Smooth muscle cell (in vitro differentiated cells): ENCODE results near the gene CYGB. TPM values are rescaled to one million over a fixed set of nuclear protein-coding genes. Genes with fewer than 3 reads are reported as not detected.

Source experiments
- DNase-seq: peaks from one replicate; lab custom pipeline; 2025; ENCODE audit not compliant: unreplicated experiment; lab: John Stamatoyannopoulos, UW
- H2AFZ ChIP-seq: fragments of 200-600 bp; sonication (generic); 2 replicates; pipeline ENCODE4 v1.6.0; 2016; ENCODE audit warnings: antibody characterized with exemption, low read depth, mild to moderate bottlenecking
- H3F3A ChIP-seq: fragments of 200-600 bp; sonication (generic); 2 replicates; pipeline ENCODE4 v1.6.0; 2017; ENCODE audit warnings: antibody characterized with exemption, low read depth
- H3K27ac ChIP-seq: fragments of 200-600 bp; sonication (generic); 2 replicates; pipeline ENCODE4 v1.5.1; 2016; ENCODE audit warnings: low read depth, mild to moderate bottlenecking
- H3K27me3 ChIP-seq: fragments of 200-600 bp; sonication (generic); 2 replicates; pipeline ENCODE4 v1.6.1; 2016; ENCODE audit warnings: low read depth, mild to moderate bottlenecking
- H3K36me3 ChIP-seq: fragments of 200-600 bp; sonication (generic); 2 replicates; pipeline ENCODE4 v1.5.1; 2016; ENCODE audit warnings: low read depth
- H3K4me1 ChIP-seq: fragments of 200-600 bp; sonication (generic); 2 replicates; pipeline ENCODE4 v1.5.1; 2016; ENCODE audit warnings: low read depth
- H3K4me2 ChIP-seq: fragments of 200-600 bp; sonication (generic); 2 replicates; pipeline ENCODE4 v1.6.0; 2016; ENCODE audit warnings: mild to moderate bottlenecking
- H3K4me3 ChIP-seq: fragments of 200-600 bp; sonication (generic); 2 replicates; pipeline ENCODE4 v1.5.1; 2016; ENCODE audit warnings: mild to moderate bottlenecking
- H3K79me2 ChIP-seq: fragments of 200-600 bp; sonication (generic); 2 replicates; pipeline ENCODE4 v1.6.0; 2016; ENCODE audit warnings: low read depth, mild to moderate bottlenecking
- H3K9ac ChIP-seq: fragments of 200-600 bp; sonication (generic); 2 replicates; pipeline ENCODE4 v1.6.0; 2016; ENCODE audit warnings: low read depth
- H3K9me3 ChIP-seq: fragments of 200-600 bp; sonication (generic); replicated peaks from 2 replicates; pipeline ENCODE4 v1.5.1; 2016; ENCODE audit warnings: low read depth
- H4K20me1 ChIP-seq: fragments of 200-600 bp; sonication (generic); 2 replicates; pipeline ENCODE4 v1.6.0; 2016; ENCODE audit warnings: low read depth
- CTCF ChIP-seq: fragments of 200-600 bp; sonication (generic); IDR thresholded peaks from 2 replicates; pipeline ENCODE4 v1.5.1; 2017; ENCODE audit warnings: borderline replicate concordance, mild to moderate bottlenecking, antibody characterized with exemption; ENCODE audit not compliant: insufficient read depth, poor library complexity, severe bottlenecking
- WGBS: methylation state at CpG from one replicate; pipeline ENCODE4 v1.1.7; 2016; ENCODE audit warnings: low lambda C conversion rate; 5-methylcytosine and 5-hydroxymethylcytosine counted together
- polyA plus RNA-seq: library from polyadenylated mRNA; unstranded; fragments of >200 nt; fragmentation: Nextera tagmentation; extraction: Ambion mirVana; gene quantifications from 2 replicates; pipeline ENCODE4 v1.2.1, GENCODE V29; 2016
- total RNA-seq: library from RNA; depleted of rRNA; stranded (reverse); fragments of >200 nt; gene quantifications from 2 replicates; pipeline ENCODE4 v1.2.3, GENCODE V29; 2014

Gene CYGB
- total and polyA plus RNA-seq, 2 experiments from 2014 or later = 13.9 to 22.2 TPM

GRCh38 chr17:76585033-76585648 lies 47.6 kb upstream of the CYGB start:
- Histone ChIP-seq H3K4me2 (peak overlapping the region; percentile 92), H4K20me1 (no peaks in the 10 kb centered on the region), H3K4me1 (peaks cover 17% of the 10 kb centered on the region), H3K27me3 (peaks cover 69% of the 10 kb centered on the region), H3K36me3 (no peaks in the 10 kb centered on the region), H3K27ac (no peak overlapping the region), H2AFZ (peak overlapping the region; percentile 45), H3F3A (peaks cover 4% of the 10 kb centered on the region), H3K9me3 (no peaks in the 10 kb centered on the region), H3K9ac (no peak overlapping the region), H3K4me3 (peak overlapping the region; percentile 58), H3K79me2 (no peaks in the 10 kb centered on the region)
- WGBS = under 1% methylated on average over 58 of the region's 62 CpGs
- no peak for DNase-seq
- TF ChIP-seq CTCF = no peak

DNA sequence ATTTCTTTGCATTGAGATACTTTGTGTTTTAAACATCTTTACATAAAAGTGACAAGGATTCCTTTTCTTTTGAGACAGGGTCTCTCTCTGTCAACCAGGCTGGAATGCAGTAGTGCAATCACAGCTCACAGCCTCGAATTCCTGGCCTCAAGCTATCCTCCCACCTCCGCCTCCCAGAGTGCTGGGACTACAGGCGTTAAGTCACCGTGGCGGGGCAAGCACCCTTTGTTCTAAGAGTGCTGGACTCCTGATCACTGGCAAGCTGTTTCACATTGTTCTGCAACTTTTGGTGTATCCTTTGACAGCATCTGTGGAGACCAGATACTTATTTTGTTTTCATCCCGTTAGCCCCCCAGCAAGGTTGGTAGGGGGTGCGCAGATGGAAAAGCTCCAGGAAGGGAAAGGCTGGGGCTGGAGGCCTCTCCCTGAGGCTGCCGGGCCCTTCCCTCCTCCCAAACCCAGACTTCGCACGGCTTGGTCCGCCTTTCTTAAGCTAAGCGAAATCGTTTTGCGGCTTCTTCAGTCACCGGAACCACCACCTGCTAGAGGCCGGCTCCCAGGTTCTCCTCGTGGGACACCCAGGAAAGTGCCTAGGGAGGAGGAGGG lies 47.0 kb upstream of the CYGB start:
- H3K9ac ChIP-seq = no peak overlapping the region
- peaks cover 17% of the 10 kb centered on the region for H3K4me1 ChIP-seq
- H3K9me3 ChIP-seq = no peaks in the 10 kb centered on the region
- H3K27me3 ChIP-seq = peaks cover 66% of the 10 kb centered on the region
- whole genome bisulfite sequencing = 9% methylated on average over 17 of the region's 17 CpGs
- DNase-seq = no peak
- peak overlapping the region; percentile 92 for H3K4me2 ChIP-seq
- H3K79me2 ChIP-seq = no peaks in the 10 kb centered on the region
- H4K20me1 ChIP-seq = no peaks in the 10 kb centered on the region
- peak overlapping the region; percentile 58 for H3K4me3 ChIP-seq
- peaks cover 4% of the 10 kb centered on the region for H3F3A ChIP-seq
- peak overlapping the region; percentile 45 for H2AFZ ChIP-seq
- no peak overlapping the region for H3K27ac ChIP-seq
- H3K36me3 ChIP-seq = no peaks in the 10 kb centered on the region
- TF ChIP-seq CTCF = no peak

GRCh38 chr17:76582660-76583059 lies 45.2 kb upstream of the CYGB start:
- Histone ChIP-seq H3K4me1 (peaks cover 17% of the 10 kb centered on the region), H3K36me3 (no peaks in the 10 kb centered on the region), H3K27me3 (peaks cover 50% of the 10 kb centered on the region), H3F3A (peaks cover 4% of the 10 kb centered on the region), H3K4me3 (no peak overlapping the region), H4K20me1 (no peaks in the 10 kb centered on the region), H3K4me2 (no peak overlapping the region), H3K9ac (no peak overlapping the region), H3K27ac (no peak overlapping the region), H3K9me3 (no peaks in the 10 kb centered on the region), H2AFZ (no peak overlapping the region), H3K79me2 (no peaks in the 10 kb centered on the region)
- WGBS = 30% methylated on average over 3 of the region's 3 CpGs
- DNase-seq = no peak
- no peak for TF ChIP-seq CTCF

- WGBS = 81% methylated on average over 4 of the region's 5 CpGs
- H3K9ac ChIP-seq = no peak overlapping the region
These were observed 44.0 kb upstream of the CYGB start for GRCh38 chr17:76581515-76581914.

More at GRCh38 chr17:76581515-76581914, 44.0 kb upstream of the CYGB start:
- Histone ChIP-seq H3K9me3 (no peaks in the 10 kb centered on the region), H3K79me2 (no peaks in the 10 kb centered on the region), H4K20me1 (no peaks in the 10 kb centered on the region), H3K4me2 (no peak overlapping the region), H3K27ac (no peak overlapping the region), H3F3A (peaks cover 4% of the 10 kb centered on the region), H3K27me3 (peaks cover 39% of the 10 kb centered on the region), H3K4me1 (peaks cover 17% of the 10 kb centered on the region), H2AFZ (no peak overlapping the region), H3K4me3 (no peak overlapping the region), H3K36me3 (no peaks in the 10 kb centered on the region)
- DNase-seq = no peak
- TF ChIP-seq CTCF = no peak
